NOMO-1 treated with DMSO at 0.1 percent for 48 hours (cell line): Measurements from ENCODE around the gene SLC35G1.

ENCODE experiments used
- DNase-seq: peaks from one replicate; lab custom pipeline; 2025; ENCODE audit not compliant: unreplicated experiment; lab: John Stamatoyannopoulos, UW

SLC35G1 gene, protein sequence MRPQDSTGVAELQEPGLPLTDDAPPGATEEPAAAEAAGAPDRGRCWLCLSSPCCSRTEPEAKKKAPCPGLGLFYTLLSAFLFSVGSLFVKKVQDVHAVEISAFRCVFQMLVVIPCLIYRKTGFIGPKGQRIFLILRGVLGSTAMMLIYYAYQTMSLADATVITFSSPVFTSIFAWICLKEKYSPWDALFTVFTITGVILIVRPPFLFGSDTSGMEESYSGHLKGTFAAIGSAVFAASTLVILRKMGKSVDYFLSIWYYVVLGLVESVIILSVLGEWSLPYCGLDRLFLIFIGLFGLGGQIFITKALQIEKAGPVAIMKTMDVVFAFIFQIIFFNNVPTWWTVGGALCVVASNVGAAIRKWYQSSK

DNA sequence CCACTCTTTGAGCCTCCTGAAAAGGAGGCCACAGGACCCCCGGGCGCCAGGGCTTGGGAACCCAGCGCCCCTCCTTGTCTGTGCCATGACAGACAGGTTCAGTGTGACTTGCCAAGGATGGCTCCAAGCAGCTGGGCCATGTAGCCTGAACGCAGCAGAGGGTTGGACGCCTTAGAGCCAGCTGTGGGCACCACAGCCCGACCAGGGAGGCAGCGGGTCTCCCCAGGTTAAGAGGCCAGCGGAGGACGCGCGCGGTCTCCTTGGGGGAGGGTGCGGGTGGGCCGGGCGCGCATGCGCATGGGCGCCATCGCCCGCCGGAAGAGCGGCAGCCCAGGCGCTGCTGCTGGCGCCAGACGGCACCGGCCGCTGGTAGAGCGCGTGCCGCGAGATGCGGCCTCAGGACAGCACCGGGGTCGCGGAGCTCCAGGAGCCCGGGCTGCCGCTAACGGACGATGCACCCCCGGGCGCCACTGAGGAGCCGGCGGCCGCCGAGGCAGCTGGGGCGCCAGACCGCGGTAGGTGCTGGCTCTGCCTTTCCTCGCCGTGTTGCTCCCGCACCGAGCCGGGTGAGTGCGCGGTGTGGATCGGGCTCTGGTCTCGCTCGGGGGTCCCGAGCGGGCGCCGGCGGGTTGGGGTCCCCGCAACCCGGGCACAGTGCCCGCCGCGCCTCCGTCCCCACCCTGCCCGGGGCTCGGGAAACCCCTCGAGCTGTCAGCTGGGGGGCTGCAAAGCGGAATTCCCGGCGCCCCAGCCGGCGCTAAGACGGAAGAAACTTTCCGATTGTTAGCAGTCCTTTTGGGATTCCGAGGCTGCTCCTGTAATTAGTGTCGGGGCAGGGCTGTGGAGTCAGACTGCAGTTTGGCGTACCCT, at the start of gene SLC35G1:
TSS of gene SLC35G1 (plus strand) at position 333 of the 870 bp plus-strand sequence. CDS start at position 389, 56 bp downstream.
- peak; percentile 57 for DNase-seq

DNA sequence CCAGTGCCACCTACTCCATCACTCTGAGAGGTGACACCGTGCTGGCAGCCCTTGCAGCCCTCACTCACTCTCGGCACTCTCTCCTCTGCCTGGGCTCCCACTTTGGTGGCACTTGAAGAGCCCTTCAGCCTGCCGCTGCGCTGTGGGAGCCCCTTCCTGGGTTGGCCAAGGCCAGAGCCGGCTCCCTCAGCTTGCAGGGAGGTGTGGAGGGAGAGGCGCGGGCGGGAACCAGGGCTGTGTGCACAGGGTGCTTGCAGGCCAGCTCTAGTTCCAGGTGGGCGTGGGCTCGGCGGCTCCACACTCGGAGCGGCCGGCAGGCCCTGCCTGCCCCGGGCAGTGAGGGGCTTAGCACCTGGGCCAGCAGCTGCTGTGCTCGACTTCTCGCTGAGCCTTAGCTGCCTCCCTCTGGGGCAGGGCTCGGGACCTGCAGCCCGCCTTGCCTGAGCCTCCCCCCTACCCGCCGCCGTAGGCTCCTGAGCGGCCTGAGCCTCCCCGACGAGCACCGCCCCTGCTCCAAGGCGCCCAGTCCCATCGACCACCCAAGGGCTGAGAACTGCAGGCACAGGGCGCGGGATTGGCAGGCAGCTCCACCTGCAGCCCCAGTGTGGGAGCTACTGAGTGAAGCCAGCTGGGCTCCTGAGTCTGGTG, 48.7 kb upstream of the SLC35G1 start:
- no peak for DNase-seq

DNA sequence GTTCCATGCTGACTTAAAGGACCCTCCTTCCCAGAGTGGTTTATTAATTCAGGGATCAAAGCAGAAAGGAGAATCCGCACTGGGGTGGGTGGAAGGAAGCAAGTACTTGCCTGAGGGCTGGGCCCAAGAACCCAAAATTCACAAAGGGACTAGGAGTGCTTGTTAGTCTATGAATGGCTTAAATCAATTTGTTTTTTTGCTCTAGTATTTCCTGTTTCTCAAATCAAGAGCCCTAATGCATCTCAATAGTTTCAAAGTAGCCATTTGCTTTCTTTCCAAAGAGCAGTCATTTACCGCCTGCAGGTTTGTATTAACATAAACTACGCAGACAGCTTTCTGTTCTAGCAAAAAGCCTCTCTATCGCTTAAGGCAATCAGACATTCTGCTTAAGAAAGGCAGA, 44.2 kb upstream of the SLC35G1 start:
- DNase-seq, result no peak

DNA sequence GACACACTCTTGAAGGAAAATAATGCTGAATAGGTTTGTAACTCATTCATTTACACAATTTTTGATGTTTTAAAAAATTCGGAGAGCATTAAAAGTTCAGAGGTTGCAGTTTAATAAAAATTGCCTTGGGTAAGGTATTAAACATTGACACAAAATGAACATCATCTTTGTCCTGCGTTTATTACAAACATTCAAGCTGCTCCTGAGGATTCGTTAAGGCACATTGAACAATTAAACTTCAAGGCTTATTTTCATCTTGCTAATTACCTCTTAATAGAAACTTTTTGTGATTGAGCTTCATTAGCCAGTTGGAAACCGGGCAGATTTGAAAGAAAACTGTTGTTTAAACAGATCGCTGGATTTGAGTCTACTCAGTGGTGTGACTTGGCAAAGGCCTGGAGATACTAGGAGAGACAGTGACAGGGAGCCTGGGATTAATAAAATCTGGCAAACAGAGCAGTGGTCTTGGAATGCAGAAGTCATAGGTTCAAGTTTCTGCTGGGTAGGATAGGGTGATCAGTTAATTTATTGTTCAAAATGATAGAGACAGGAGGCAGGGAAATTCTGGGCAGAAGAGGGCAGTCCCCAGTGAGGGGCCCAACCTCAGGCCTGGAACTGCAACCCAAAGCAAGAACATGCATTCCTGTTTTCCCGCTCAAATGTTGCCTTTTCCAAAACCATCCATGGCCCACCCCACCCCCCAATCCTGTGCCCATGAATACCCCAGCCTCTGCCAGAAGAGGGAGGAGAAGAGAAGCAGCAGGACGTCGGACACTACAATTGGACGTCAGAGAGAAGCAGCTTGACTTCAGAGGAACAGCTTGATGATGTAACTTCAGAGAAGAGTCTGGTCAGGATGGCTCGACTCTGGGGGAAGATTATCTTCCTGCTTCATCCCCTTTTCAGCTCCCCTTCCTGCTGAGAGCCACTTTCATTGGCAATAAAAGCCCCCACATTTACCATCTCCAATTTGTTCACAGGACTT, 43.5 kb upstream of the SLC35G1 start:
- DNase-seq, result no peak

DNA sequence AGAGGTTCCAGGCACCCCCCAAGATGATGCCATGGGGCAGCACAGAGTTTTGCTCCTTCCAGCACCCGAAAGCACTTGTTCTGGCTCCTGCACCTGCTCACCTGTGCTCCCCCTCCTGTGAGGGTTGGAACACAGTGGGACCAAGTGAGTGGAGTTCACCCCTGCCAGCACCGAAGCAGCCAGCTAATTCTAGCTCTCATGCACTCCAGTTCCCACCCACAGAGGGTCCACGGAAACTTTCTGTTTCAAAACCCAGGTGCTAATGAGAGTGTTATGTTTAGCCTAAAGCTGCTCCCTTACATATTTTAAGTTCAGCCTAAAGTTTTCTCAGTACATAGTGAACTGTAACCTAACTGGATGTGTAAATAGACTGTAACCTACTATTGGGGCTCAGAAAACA, 42.6 kb upstream of the SLC35G1 start:
- DNase-seq, result no peak

DNA sequence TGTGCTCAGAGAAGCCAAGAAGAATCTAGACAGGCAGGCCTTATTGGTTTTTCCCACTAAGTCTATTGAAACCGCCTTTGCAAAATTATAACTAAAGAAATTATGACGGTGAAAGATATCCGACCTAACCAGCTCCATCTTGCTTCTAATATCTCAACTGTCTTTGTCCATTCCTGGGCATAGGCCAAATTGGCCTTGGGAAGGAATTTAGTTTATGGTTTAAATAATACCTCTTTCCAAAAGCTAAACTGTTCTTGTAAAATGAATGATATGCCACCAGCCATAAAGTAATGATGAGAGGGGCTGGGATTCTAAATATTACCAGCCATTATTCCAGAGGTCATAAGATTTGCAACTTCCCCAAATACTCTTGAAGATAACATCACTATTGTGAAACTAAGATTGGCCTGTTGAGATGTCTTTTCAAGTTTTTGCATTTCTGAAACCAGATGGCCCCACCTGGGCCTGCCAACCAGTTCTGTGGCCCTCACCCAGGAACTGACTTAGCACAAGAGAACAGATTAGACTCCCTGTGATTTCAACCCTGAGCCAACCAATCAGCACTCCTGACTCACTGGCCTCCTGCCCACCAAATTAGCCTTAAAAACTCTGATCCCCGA, 41.2 kb upstream of the SLC35G1 start:
- peak; percentile 58 for DNase-seq

DNA sequence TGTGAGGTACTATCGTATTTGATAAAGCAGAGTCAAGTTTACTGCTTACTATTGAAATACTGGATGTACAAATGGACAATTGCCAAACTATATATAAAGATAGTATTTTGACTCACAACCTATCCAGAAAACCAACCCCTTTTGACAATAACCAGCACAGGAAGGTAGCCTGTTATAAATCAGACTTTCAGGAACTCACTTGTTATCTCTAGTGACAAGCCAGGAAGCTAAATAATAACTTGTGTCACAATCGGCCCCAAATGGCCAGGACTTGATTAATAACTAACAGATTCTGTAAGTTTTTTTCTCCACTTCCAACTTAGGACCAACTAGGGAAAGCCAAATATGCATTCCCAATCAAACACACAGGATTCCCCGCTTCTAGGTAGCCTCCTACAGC, 38.8 kb upstream of the SLC35G1 start:
- DNase-seq, result peak; percentile 78

DNA sequence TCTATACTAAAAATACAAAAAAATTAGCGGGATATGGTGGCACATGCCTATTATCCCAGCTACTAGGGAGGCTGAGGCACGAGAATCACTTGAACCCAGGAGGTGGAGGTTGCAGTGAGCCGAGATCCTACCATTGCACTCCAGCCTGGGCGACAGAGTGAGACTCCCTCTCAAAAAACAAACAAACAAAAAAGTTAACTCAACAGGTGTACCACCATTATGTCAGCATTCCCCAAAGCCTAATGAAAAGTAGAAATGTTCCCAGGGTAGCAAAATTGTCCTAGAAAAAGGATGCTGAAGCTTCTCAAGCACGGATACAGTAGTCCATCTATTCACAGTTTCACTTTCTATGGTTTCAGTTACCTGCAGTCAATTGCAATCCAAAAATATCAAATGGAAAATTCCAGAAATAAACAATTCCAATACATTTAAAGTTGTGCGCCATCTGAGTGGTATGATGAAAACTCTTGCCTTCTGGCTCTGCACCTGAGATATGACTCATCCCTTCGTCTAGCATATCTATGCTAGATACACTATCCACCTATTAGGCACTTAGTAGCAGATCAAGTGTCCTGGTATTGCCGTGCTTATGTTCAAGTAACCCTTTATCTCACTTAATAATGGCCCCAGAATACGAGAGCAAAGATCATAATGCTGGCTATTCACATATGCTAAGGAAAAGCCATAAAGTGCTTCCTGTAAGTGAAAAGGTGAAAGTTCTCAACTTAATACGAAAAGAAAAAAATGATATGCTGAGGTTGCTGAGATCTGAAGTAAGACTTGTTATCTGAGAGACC, 37.2 kb upstream of the SLC35G1 start:
- DNase-seq, result no peak

DNA sequence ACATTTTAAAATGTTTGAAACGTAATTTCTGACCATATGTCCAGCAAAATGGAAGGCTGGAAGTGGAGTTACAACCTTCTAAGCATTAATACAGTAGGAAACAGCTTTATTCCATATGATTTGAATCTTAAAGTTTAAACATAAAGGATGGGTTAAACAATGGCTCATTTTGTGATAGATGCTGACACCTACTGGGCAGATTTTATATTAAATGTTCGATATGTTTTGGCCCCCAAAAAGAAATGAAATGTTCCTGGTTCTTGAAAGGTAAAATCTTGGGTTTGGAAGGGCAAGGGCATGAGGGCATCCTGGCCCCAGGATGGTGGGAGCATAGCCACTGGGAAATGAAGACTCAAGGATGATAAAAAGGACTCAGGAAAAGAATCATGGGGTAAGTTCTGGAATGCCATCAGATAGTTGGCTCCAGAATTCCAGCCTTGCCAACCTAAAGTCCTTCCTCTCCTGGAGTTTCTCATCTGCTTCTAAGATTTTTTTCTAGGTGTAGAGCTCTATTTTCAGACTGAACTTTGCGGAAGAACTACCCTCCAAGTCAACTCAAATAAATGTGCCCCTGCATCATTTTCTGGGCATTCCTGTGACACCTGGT, 34.6 kb upstream of the SLC35G1 start:
- DNase-seq, result peak; percentile 28

DNA sequence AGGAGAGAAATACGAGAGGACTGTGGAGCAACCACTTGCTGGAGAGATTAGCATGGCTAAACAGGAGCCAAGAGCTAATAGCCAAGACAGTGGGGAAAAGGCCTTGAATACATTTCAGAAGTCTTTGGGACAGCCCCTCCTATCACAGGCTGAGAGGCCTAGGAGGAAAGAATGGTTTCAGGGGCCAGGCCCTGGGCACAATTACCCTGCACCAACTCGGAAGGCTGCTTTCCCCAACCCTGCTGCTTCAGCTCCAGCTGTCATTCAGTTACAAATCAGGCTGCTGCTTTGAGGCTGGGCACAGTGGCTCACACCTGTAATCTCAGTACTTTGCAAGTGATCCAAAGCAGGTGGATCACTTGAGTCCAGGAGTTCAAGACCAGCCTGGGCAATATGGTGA, 32.0 kb upstream of the SLC35G1 start:
- no peak for DNase-seq

DNA sequence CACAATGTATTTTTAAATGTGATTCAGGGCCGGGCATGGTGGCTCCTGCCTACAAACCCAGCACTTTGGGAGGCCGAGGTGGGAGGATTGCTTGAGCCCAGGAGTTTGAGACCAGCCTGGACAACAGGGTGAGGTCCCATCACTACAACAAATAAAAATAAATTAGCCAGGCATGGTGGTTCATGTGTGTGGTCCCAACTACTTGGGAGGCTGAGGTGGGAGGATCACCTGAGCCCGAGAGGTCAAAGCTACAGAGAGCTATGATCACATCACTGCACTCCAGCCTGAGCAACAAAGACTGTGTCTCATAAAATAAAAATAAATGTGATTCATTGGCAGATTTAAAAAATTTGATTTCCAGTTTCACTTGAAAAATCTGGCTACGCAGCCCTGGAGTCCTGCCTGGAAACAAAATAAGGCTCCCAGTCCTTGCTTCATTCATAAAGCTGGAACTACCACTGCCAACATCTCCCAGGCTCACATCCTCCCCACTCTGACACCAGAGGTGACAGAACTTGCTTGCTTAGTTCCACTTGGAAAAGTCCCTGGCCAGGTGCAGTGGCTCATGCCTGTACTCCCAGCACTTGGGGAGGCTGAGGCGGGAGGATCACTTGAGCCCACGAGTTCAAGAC, 27.9 kb upstream of the SLC35G1 start:
- no peak for DNase-seq

DNA sequence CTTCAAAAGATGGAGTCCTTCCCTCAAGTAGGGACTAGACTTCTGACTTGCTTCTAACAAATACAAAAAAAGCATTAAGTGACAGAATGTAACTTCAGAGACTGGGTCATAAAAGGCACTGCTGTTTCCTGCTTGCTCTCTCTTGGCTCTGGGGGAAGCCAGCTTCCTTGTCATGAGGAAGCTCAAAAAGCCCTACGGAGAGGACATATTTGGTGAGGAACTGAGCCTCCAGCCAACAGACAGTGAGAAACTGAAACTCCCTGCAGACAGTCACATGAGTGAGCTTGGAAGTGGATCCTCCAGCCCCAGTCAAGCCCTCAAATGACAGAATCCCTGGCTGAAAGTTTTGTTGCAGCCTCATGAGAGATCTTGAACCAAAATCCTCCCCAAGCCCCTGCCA, 26.3 kb upstream of the SLC35G1 start:
- DNase-seq, result no peak

DNA sequence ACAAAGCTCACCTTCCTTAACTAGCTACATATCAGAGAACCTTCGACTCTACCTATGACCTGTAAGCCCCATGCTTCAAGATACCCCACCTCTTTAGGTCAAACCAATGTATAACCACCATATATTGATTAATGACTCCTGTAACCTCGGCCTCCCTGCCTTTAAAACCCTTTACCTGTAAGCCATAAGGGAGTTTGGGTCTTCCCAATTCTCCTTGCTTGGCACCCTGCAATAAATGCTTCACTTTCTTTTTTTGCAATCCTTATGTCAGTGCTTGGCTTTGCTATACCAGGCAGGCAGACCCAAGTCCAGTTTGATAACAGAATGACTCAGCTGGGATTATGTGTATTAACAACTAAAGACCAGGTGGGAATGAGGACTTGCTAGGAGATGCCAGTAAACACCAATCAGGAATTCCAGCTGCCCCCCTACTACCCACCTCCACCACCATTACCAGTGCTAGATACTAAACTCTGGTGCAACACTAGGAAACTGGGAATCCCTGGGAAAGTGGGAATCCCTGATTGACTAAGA, 22.0 kb upstream of the SLC35G1 start:
- DNase-seq, result no peak

DNA sequence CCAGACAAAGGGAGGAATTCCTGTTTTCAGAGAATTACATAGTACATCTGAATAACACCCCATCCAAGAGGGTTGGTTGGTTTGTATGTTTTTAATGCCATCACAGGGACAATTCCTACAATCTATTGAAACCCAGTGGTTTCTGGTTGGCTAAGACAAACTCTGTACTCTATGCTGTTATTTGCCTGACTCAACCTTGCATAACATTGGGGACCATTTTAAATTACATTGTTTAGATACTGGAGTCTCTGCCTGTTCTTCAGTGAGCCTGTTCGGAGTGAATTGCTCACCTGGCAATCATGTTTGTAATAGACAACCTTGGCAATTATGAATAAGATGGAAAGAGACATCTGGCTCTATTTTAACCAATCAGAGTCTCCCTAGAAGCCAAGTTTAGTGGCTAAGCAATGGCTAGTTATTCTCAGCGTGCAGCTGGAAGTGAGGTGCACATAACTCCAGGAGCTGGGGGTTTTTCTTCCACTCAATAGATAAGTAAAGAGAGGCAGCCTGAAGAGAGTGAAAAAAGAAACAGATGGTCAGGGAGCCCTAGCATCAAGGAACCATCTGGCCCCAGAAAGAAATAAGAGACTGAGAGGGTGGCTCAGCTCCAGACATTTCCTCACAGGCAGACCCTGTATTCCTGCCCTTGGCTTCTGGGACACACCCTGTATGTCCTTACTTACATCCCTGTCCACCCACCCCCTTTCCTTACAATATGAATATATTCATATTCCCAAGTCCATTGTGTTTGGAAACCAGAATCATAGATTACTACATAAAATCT, 21.2 kb upstream of the SLC35G1 start:
- no peak for DNase-seq

DNA sequence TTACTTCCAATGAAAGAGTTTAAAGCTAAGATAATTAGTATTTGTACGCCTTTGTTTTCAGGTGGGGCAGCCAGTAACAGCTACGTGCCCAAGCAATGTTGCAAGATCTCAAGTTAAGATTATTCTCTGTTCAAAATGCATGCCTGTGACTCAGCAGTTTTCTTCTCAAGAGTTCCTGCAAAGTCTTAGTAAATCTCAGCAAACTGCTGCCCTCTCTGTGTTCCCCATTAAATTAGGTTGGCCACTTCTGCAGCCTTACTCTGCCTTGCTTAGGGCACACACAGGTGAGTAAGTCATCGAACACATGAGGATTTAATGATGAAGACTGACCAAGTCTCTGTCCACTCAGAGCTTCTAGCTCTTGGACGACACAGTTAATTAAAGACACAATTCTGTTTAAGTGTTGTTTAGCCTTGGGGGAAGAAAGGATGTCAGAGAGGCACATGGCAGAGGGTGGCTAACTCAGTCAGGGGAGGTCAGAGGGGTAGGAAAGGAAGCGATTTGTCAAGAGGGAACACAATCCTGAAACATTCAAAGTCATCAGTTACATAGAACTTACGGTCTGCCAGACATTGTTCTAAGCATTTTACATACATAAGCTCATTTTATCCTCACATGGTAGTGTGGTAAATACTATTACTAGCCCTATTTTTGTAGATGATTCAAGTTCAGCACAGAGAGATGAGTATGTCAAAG, 20.2 kb upstream of the SLC35G1 start:
- peak; percentile 66 for DNase-seq

DNA sequence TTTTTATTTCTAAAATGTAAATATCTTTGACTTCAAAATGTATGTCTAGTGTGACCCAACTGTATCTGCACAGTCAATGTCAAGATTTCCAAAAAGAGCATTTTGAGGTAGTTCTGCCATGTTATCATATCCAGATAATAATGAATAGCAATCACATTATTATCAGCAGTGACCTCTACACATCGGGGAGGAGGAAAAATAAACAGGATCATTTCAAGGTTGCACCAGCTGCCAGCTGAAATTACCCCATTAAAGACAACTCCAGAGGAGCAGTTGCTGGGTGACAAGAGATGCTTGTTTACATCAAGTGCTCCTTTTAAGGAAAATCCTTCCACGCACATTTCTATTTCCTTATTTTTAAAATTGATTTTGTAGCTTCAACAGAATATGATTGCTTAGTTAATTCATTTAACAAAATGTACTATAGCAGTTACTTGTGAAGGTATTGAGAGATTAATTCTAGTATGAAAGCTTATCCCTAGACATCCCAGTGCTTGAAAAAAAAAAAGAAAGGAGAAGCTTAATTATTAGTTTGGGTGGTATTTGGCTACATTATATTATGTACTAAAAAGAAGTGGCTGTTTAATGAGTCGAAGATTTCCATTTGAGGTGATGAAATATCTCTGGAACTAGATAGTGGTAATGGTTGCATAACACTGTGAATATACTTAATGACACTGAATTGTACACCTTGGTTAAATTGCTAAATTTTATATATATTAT, 19.3 kb upstream of the SLC35G1 start:
- DNase-seq, result no peak
